ENCODE results near the gene CMTM8.
A peak's percentile ranks its signal among the peaks of the same experiment; 100 is the strongest.

DNA sequence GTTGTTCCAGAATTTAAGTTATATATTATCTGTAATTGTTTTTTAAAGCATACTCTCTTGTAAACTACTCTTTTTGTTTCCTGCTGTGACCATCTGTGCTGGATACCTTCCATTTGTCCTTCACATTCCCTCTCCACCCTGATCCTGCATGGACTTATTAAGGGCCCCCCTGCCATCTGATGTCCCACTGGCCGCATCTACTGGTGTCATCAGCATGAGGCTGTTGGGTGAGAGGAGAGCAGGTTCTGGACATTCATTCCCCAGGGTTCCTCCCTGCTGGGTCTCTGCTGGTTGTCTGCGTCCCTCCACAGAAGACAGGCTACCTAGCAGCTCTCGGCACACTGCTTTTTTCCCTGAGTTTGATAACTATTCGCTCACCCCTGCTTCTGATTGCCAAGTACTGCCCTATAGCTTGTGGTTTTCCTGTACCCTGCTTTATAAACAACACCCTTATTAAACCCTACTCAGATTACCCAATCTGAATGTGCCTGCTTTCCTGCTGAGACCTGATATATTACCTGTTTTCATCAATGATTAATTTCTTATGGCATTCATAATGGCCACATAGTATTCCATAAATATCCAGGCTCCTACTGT lies 7.7 kb downstream of the CMTM8 start:
- TF ChIP-seq POLR2A (IDR thresholded peaks at IDR 0.05): no peak
- TF ChIP-seq, protein P1, sequence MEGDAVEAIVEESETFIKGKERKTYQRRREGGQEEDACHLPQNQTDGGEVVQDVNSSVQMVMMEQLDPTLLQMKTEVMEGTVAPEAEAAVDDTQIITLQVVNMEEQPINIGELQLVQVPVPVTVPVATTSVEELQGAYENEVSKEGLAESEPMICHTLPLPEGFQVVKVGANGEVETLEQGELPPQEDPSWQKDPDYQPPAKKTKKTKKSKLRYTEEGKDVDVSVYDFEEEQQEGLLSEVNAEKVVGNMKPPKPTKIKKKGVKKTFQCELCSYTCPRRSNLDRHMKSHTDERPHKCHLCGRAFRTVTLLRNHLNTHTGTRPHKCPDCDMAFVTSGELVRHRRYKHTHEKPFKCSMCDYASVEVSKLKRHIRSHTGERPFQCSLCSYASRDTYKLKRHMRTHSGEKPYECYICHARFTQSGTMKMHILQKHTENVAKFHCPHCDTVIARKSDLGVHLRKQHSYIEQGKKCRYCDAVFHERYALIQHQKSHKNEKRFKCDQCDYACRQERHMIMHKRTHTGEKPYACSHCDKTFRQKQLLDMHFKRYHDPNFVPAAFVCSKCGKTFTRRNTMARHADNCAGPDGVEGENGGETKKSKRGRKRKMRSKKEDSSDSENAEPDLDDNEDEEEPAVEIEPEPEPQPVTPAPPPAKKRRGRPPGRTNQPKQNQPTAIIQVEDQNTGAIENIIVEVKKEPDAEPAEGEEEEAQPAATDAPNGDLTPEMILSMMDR (IDR thresholded peaks at IDR 0.05): no peak
- TF ChIP-seq POLR2AphosphoS5 (IDR thresholded peaks at IDR 0.05): peak in 1 of 3 donors; percentile 17
